Trophoblast cell (in vitro differentiated cells and primary cell): Measurements from ENCODE around the gene SLC23A3.

Experiments used
- DNase-seq, 2 donors: peaks; one replicate each; pipeline ENCODE4 v3.0.0-alpha.2; 2016
- H2AFZ ChIP-seq: 2 replicates; pipeline ENCODE4 v1.6.1; 2013; ENCODE audit warnings: low read length, moderate library complexity, mild to moderate bottlenecking; ENCODE audit not compliant: insufficient read depth, poor library complexity
- H2AK5ac ChIP-seq: 2 replicates; pipeline ENCODE4 v1.6.1; 2013; ENCODE audit warnings: mild to moderate bottlenecking, low read length
- H2BK120ac ChIP-seq: 2 replicates; pipeline ENCODE4 v1.6.1; 2013; ENCODE audit warnings: low read length, mild to moderate bottlenecking, moderate library complexity; ENCODE audit not compliant: insufficient read depth, poor library complexity
- H2BK12ac ChIP-seq: 2 replicates; pipeline ENCODE4 v1.6.1; 2013; ENCODE audit warnings: mild to moderate bottlenecking, low read length, moderate library complexity
- H2BK5ac ChIP-seq: 2 replicates; pipeline ENCODE4 v1.6.1; 2013; ENCODE audit warnings: low read length, low read depth, moderate library complexity, mild to moderate bottlenecking; ENCODE audit not compliant: poor library complexity
- H3K14ac ChIP-seq: 2 replicates; pipeline ENCODE4 v1.6.1; 2013; ENCODE audit warnings: mild to moderate bottlenecking, low read length
- H3K18ac ChIP-seq: 2 replicates; pipeline ENCODE4 v1.6.1; 2013; ENCODE audit warnings: mild to moderate bottlenecking, low read length
- H3K23ac ChIP-seq: 2 replicates; pipeline ENCODE4 v1.6.1; 2013; ENCODE audit warnings: low read length
- H3K27ac ChIP-seq: 2 replicates; pipeline ENCODE4 v1.5.1; 2013; ENCODE audit warnings: low read depth, mild to moderate bottlenecking, inconsistent platforms, low read length, moderate library complexity
- H3K27me3 ChIP-seq: 2 replicates; pipeline ENCODE4 v1.6.1; 2013; ENCODE audit warnings: inconsistent platforms, mild to moderate bottlenecking, low read length, moderate library complexity; ENCODE audit not compliant: insufficient read depth
- H3K36me3 ChIP-seq, 2 experiments: 1 replicate in 1 of 2; 2 replicates in 1 of 2; pipeline ENCODE4 v1.6.1; 2013; ENCODE audit warnings: low read length in 2 of 2, mild to moderate bottlenecking in 2 of 2, moderate library complexity in 1 of 2; ENCODE audit not compliant: insufficient read depth in 2 of 2, control insufficient read depth in 1 of 2
- H3K4ac ChIP-seq: 2 replicates; pipeline ENCODE4 v1.6.1; 2013; ENCODE audit warnings: low read depth, mild to moderate bottlenecking, low read length, moderate library complexity
- H3K4me1 ChIP-seq, 2 experiments: 1 replicate in 1 of 2; 2 replicates in 1 of 2; pipeline ENCODE4 v1.6.1; 2013; ENCODE audit warnings: low read length in 2 of 2, mild to moderate bottlenecking in 2 of 2, moderate library complexity in 1 of 2; ENCODE audit not compliant: insufficient read depth in 2 of 2, control insufficient read depth in 1 of 2
- H3K4me2 ChIP-seq: 2 replicates; pipeline ENCODE4 v1.6.1; 2013; ENCODE audit warnings: inconsistent platforms, mild to moderate bottlenecking, low read length, moderate library complexity
- H3K4me3 ChIP-seq: 2 replicates; pipeline ENCODE4 v1.5.1; 2013; ENCODE audit warnings: mild to moderate bottlenecking, low read depth, low read length, inconsistent platforms
- H3K79me1 ChIP-seq: one replicate; pipeline ENCODE4 v1.6.1; 2013; ENCODE audit warnings: low read length
- H3K79me2 ChIP-seq: 2 replicates; pipeline ENCODE4 v1.6.1; 2013; ENCODE audit warnings: low read length, mild to moderate bottlenecking; ENCODE audit not compliant: control insufficient read depth, insufficient read depth, poor library complexity
- H3K9ac ChIP-seq: 2 replicates; pipeline ENCODE4 v1.6.1; 2013; ENCODE audit warnings: mild to moderate bottlenecking, low read length
- H3K9me3 ChIP-seq: 2 replicates; pipeline ENCODE4 v1.6.1; 2013; ENCODE audit warnings: low read depth, mild to moderate bottlenecking, control low read depth, inconsistent platforms, low read length; ENCODE audit not compliant: insufficient read depth
- H4K12ac ChIP-seq: 2 replicates; pipeline ENCODE4 v1.6.1; 2013; ENCODE audit warnings: low read depth, mild to moderate bottlenecking, low read length, moderate library complexity
- H4K8ac ChIP-seq: 2 replicates; pipeline ENCODE4 v1.6.1; 2013; ENCODE audit warnings: low read depth, mild to moderate bottlenecking, low read length, moderate library complexity
- H4K91ac ChIP-seq: one replicate; pipeline ENCODE4 v1.6.1; 2013; ENCODE audit warnings: low read depth, mild to moderate bottlenecking, low read length, moderate library complexity
- WGBS: extraction: QIAGEN DNeasy Blood & Tissue Kit; methylation state at CpG from one replicate; pipeline ENCODE4 v1.1.7; 2013; ENCODE audit warnings: missing lambda C conversion rate; ENCODE audit not compliant: insufficient read length, insufficient coverage; ENCODE audit errors: extremely low coverage; 5-methylcytosine and 5-hydroxymethylcytosine counted together

SLC23A3 gene

GRCh38 chr2:219124381-219125110, 45.3 kb downstream of the SLC23A3 start:
- H3K9ac ChIP-seq = no peak overlapping the region
- H2BK12ac ChIP-seq = no peak overlapping the region
- peaks cover 2% of the 10 kb centered on the region for H3K79me2 ChIP-seq
- H3K14ac ChIP-seq = no peak overlapping the region
- H3K4me3 ChIP-seq = no peak overlapping the region
- H4K91ac ChIP-seq = no peak overlapping the region
- H3K79me1 ChIP-seq = no peaks in the 10 kb centered on the region
- no peak overlapping the region for H2AK5ac ChIP-seq
- H3K36me3 ChIP-seq = no peaks in the 10 kb centered on the region
- H3K27me3 ChIP-seq = no peaks in the 10 kb centered on the region
- H4K12ac ChIP-seq = no peak overlapping the region
- H3K9me3 ChIP-seq = no peaks in the 10 kb centered on the region
- H4K8ac ChIP-seq = no peak overlapping the region
- 100% methylated on average over 1 of the region's 4 CpGs for WGBS
- peaks cover 2 to 10% of the 10 kb centered on the region in 2 experiments for H3K4me1 ChIP-seq
- H3K18ac ChIP-seq = no peak overlapping the region
- H3K27ac ChIP-seq = no peak overlapping the region
- H2BK5ac ChIP-seq = no peak overlapping the region
- H2AFZ ChIP-seq = peak overlapping the region; percentile 26
- H3K4me2 ChIP-seq = no peak overlapping the region
- no peak overlapping the region for H3K23ac ChIP-seq
- H2BK120ac ChIP-seq = no peak overlapping the region
- DNase-seq = no peak
- H3K4ac ChIP-seq = no peak overlapping the region

GRCh38 chr2:219123356-219124135, 46.3 kb downstream of the SLC23A3 start:
- H2BK12ac ChIP-seq = no peak overlapping the region
- no peaks in the 10 kb centered on the region for H3K27me3 ChIP-seq
- H3K18ac ChIP-seq = no peak overlapping the region
- no peak overlapping the region for H4K91ac ChIP-seq
- peaks cover 2% of the 10 kb centered on the region for H3K79me2 ChIP-seq
- no peak overlapping the region for H3K4me2 ChIP-seq
- H3K9ac ChIP-seq = no peak overlapping the region
- H3K79me1 ChIP-seq = no peaks in the 10 kb centered on the region
- no peak overlapping the region for H3K14ac ChIP-seq
- no peak overlapping the region for H3K4ac ChIP-seq
- no peak overlapping the region for H3K4me3 ChIP-seq
- no peak overlapping the region for H2BK5ac ChIP-seq
- H4K8ac ChIP-seq = no peak overlapping the region
- DNase-seq = no peak
- WGBS = no CpG with 5 or more reads among the region's 8 CpGs
- no peak overlapping the region for H3K23ac ChIP-seq
- no peak overlapping the region for H3K27ac ChIP-seq
- no peak overlapping the region for H2AK5ac ChIP-seq
- H2BK120ac ChIP-seq = no peak overlapping the region
- H3K9me3 ChIP-seq = no peaks in the 10 kb centered on the region
- H2AFZ ChIP-seq = no peak overlapping the region
- no peak overlapping the region for H4K12ac ChIP-seq
- no peaks in the 10 kb centered on the region for H3K36me3 ChIP-seq
- peaks cover 2 to 10% of the 10 kb centered on the region in 2 experiments for H3K4me1 ChIP-seq

GRCh38 chr2:219122202-219122980, 47.4 kb downstream of the SLC23A3 start:
- H2AK5ac ChIP-seq = no peak overlapping the region
- H3K4ac ChIP-seq = no peak overlapping the region
- H3K27me3 ChIP-seq = no peaks in the 10 kb centered on the region
- WGBS = no CpG with 5 or more reads among the region's 5 CpGs
- H3K79me2 ChIP-seq = peaks cover 2% of the 10 kb centered on the region
- no peak overlapping the region for H3K27ac ChIP-seq
- H3K18ac ChIP-seq = no peak overlapping the region
- H4K8ac ChIP-seq = no peak overlapping the region
- H3K23ac ChIP-seq = no peak overlapping the region
- DNase-seq = peak in 1 of 2 donors; percentile 43
- no peaks in the 10 kb centered on the region for H3K9me3 ChIP-seq
- H3K4me1 ChIP-seq = peaks cover 2 to 10% of the 10 kb centered on the region in 2 experiments
- no peak overlapping the region for H3K4me3 ChIP-seq
- H3K36me3 ChIP-seq = no peaks in the 10 kb centered on the region
- H3K79me1 ChIP-seq = no peaks in the 10 kb centered on the region
- no peak overlapping the region for H2BK120ac ChIP-seq
- H3K14ac ChIP-seq = no peak overlapping the region
- H3K4me2 ChIP-seq = no peak overlapping the region
- peak overlapping the region; percentile 18 for H4K91ac ChIP-seq
- no peak overlapping the region for H4K12ac ChIP-seq
- H3K9ac ChIP-seq = peak overlapping the region; percentile 33
- no peak overlapping the region for H2BK12ac ChIP-seq
- H2BK5ac ChIP-seq = no peak overlapping the region
- H2AFZ ChIP-seq = no peak overlapping the region

- no peak overlapping the region for H3K18ac ChIP-seq
- H3K4me1 ChIP-seq = peaks cover 0 to 3% of the 10 kb centered on the region in 2 experiments
- no peak overlapping the region for H2BK5ac ChIP-seq
- no peak overlapping the region for H2BK12ac ChIP-seq
- no peak overlapping the region for H3K4ac ChIP-seq
- no peaks in the 10 kb centered on the region for H3K9me3 ChIP-seq
- no peaks in the 10 kb centered on the region for H3K36me3 ChIP-seq
- no peak overlapping the region for H3K14ac ChIP-seq
- no peak overlapping the region for H3K4me2 ChIP-seq
- no peaks in the 10 kb centered on the region for H3K79me1 ChIP-seq
- no peak overlapping the region for H4K8ac ChIP-seq
- H4K91ac ChIP-seq = no peak overlapping the region
- H3K23ac ChIP-seq = no peak overlapping the region
- DNase-seq = no peak
- no peak overlapping the region for H2AK5ac ChIP-seq
- H3K9ac ChIP-seq = no peak overlapping the region
- H4K12ac ChIP-seq = no peak overlapping the region
- H3K27ac ChIP-seq = no peak overlapping the region
- H3K4me3 ChIP-seq = no peak overlapping the region
- H2AFZ ChIP-seq = no peak overlapping the region
- H3K27me3 ChIP-seq = no peaks in the 10 kb centered on the region
- no peak overlapping the region for H2BK120ac ChIP-seq
- peaks cover 2% of the 10 kb centered on the region for H3K79me2 ChIP-seq
These were observed 49.7 kb downstream of the SLC23A3 start for GRCh38 chr2:219120082-219120481.
